H1 (cell line): ENCODE results near the gene CTIF. TPM values are rescaled to one million over a fixed set of nuclear protein-coding genes. Genes with fewer than 3 reads are reported as not detected.

Experiments used
- CTCF ChIA-PET: fragments of 300-600 bp; sonication (Branson Sonifier 250); formaldehyde crosslinking; loops from one replicate; lab custom pipeline; 2021; ENCODE audit not compliant: partially characterized antibody; lab: Charles Lee
- POLR2A ChIA-PET: fragments of 300-600 bp; sonication (Branson Sonifier 250); formaldehyde crosslinking; loops from one replicate; lab custom pipeline; 2021; ENCODE audit warnings: inconsistent platforms; ENCODE audit not compliant: partially characterized antibody; lab: Charles Lee
- DNase-seq, 2 experiments: peaks; one replicate each; pipeline versions ENCODE4 v3.0.0 to v3.0.0-alpha.2; 2010 to 2022; ENCODE audit warnings: low spot score in 2 of 2, low read depth in 1 of 2, mixed read lengths in 1 of 2
- FAIRE-seq: peaks from 2 replicates; lab custom pipeline; 2011; peaks lifted over from hg19 to GRCh38; lab: Jason Lieb, UNC
- H2AFZ ChIP-seq: 2 replicates; pipeline ENCODE4 v1.8.1; 2012; ENCODE audit warnings: low read length, inconsistent platforms
- H2AK5ac ChIP-seq: 2 replicates; pipeline ENCODE4 v1.6.1; 2013; ENCODE audit warnings: low read depth, low read length
- H2BK120ac ChIP-seq: replicated peaks from 2 replicates; pipeline ENCODE3; 2013; ENCODE audit warnings: low read depth, low read length, inconsistent platforms
- H2BK12ac ChIP-seq: 2 replicates; pipeline ENCODE4 v1.6.1; 2013; ENCODE audit warnings: low read depth, low read length
- H2BK15ac ChIP-seq: 2 replicates; pipeline ENCODE4 v1.6.1; 2013; ENCODE audit warnings: low read length
- H2BK20ac ChIP-seq: 2 replicates; pipeline ENCODE4 v1.6.1; 2013; ENCODE audit warnings: low read length
- H2BK5ac ChIP-seq: 2 replicates; pipeline ENCODE4 v1.6.1; 2013; ENCODE audit warnings: low read depth, low read length
- H3K14ac ChIP-seq: 2 replicates; pipeline ENCODE4 v1.6.1; 2013; ENCODE audit warnings: inconsistent platforms; ENCODE audit not compliant: insufficient read length
- H3K18ac ChIP-seq: 2 replicates; pipeline ENCODE4 v1.6.1; 2013; ENCODE audit warnings: low read length; ENCODE audit errors: extremely low read depth
- H3K23ac ChIP-seq: 2 replicates; pipeline ENCODE4 v1.6.1; 2013; ENCODE audit warnings: inconsistent platforms; ENCODE audit not compliant: insufficient read length
- H3K23me2 ChIP-seq: 2 replicates; pipeline ENCODE4 v1.6.1; 2013; ENCODE audit warnings: low read depth, low read length
- H3K27ac ChIP-seq: 2 replicates; pipeline ENCODE4 v1.6.1; 2011; ENCODE audit warnings: low read depth, low read length, inconsistent platforms
- H3K27me3 ChIP-seq, 4 experiments: replicated peaks in 1 of 4; 1 replicate in 1 of 4; 2 replicates in 3 of 4; pipeline versions ENCODE4 v1.6.1 to v1.8.1; 2011 to 2013; ENCODE audit warnings: low read length in 3 of 4, mild to moderate bottlenecking in 3 of 4, inconsistent platforms in 2 of 4, mixed read lengths in 2 of 4, moderate library complexity in 1 of 4; ENCODE audit not compliant: control insufficient read depth in 3 of 4, insufficient read depth in 3 of 4; ENCODE audit errors: extremely low read depth in 1 of 4
- H3K36me3 ChIP-seq, 4 experiments: 2 replicates each; pipeline versions ENCODE4 v1.6.1 to v1.8.1; 2011 to 2013; ENCODE audit warnings: mild to moderate bottlenecking in 4 of 4, low read length in 3 of 4, moderate library complexity in 2 of 4, control low read depth in 1 of 4, inconsistent platforms in 1 of 4; ENCODE audit not compliant: insufficient read depth in 4 of 4, control insufficient read depth in 2 of 4
- H3K4ac ChIP-seq: replicated peaks from 2 replicates; pipeline ENCODE3; 2013; ENCODE audit warnings: low read length, low read depth, mixed read lengths, inconsistent platforms; ENCODE audit not compliant: insufficient read length
- H3K4me1 ChIP-seq, 4 experiments: replicated peaks in 1 of 4; 1 replicate in 1 of 4; 2 replicates in 3 of 4; pipeline versions ENCODE4 v1.6.1 to v1.8.1; 2011 to 2013; ENCODE audit warnings: low read length in 3 of 4, inconsistent platforms in 2 of 4, mixed read lengths in 1 of 4; ENCODE audit not compliant: insufficient read depth in 4 of 4, control insufficient read depth in 3 of 4
- H3K4me2 ChIP-seq, 2 experiments: 2 replicates each; pipeline versions ENCODE4 v1.6.1 to v1.8.1; 2011 to 2013; ENCODE audit warnings: low read depth in 2 of 2, low read length in 2 of 2, control low read depth in 1 of 2, inconsistent platforms in 1 of 2, mild to moderate bottlenecking in 1 of 2; ENCODE audit not compliant: insufficient read depth in 1 of 2
- H3K4me3 ChIP-seq, 4 experiments: fragments of 200-600, 300-600 bp in 1 of 4; sonication (generic), shearing (Covaris generic), sonication (Bioruptor Twin) in 1 of 4; 2 replicates each; pipeline versions ENCODE4 v1.5.1 to v1.8.1; 2011 to 2016; ENCODE audit warnings: low read length in 4 of 4, low read depth in 3 of 4, control low read depth in 2 of 4, inconsistent platforms in 2 of 4, mild to moderate bottlenecking in 2 of 4, mixed read lengths in 1 of 4, moderate library complexity in 1 of 4; ENCODE audit not compliant: insufficient read depth in 2 of 4; ENCODE audit errors: extremely low read depth in 1 of 4
- H3K56ac ChIP-seq: replicated peaks from 2 replicates; pipeline ENCODE3; 2013; ENCODE audit warnings: low read depth, mild to moderate bottlenecking, mixed read lengths, low read length, inconsistent platforms; ENCODE audit not compliant: insufficient read length
- H3K79me1 ChIP-seq: 2 replicates; pipeline ENCODE4 v1.6.1; 2013; ENCODE audit warnings: low read depth, low read length, control low read depth
- H3K79me2 ChIP-seq, 2 experiments: 2 replicates each; pipeline versions ENCODE4 v1.6.1 to v1.8.1; 2012 to 2013; ENCODE audit warnings: low read length in 2 of 2, mild to moderate bottlenecking in 2 of 2, inconsistent platforms in 1 of 2; ENCODE audit not compliant: insufficient read depth in 2 of 2, control insufficient read depth in 1 of 2
- H3K9ac ChIP-seq, 4 experiments: replicated peaks in 1 of 4; 1 replicate in 1 of 4; 2 replicates in 3 of 4; pipeline versions ENCODE4 v1.6.1 to v1.8.1; 2011 to 2013; ENCODE audit warnings: low read depth in 3 of 4, low read length in 3 of 4, control low read depth in 2 of 4, mild to moderate bottlenecking in 2 of 4, moderate library complexity in 2 of 4, inconsistent platforms in 1 of 4; ENCODE audit errors: extremely low read depth in 1 of 4
- H3K9me3 ChIP-seq, 2 experiments: 2 replicates each; pipeline versions ENCODE4 v1.6.1 to v1.8.1; 2012 to 2013; ENCODE audit warnings: mild to moderate bottlenecking in 2 of 2, moderate library complexity in 2 of 2, control low read depth in 1 of 2, inconsistent platforms in 1 of 2, low read depth in 1 of 2, low read length in 1 of 2, mixed read lengths in 1 of 2; ENCODE audit not compliant: insufficient read depth in 2 of 2
- H4K20me1 ChIP-seq, 2 experiments: replicated peaks in 1 of 2; 2 replicates each; pipeline versions ENCODE3 to v1.8.1; 2011 to 2013; ENCODE audit warnings: inconsistent platforms in 2 of 2, low read length in 2 of 2, mild to moderate bottlenecking in 1 of 2; ENCODE audit not compliant: insufficient read depth in 2 of 2, control insufficient read depth in 1 of 2
- H4K5ac ChIP-seq: 2 replicates; pipeline ENCODE4 v1.6.1; 2013; ENCODE audit warnings: low read length, low read depth, mixed read lengths, inconsistent platforms; ENCODE audit not compliant: insufficient read length
- H4K8ac ChIP-seq: 2 replicates; pipeline ENCODE4 v1.8.0; 2013; ENCODE audit warnings: mild to moderate bottlenecking, moderate library complexity, low read length, inconsistent platforms; ENCODE audit not compliant: insufficient read depth; ENCODE audit errors: extremely low read depth
- H4K91ac ChIP-seq: replicated peaks from 2 replicates; pipeline ENCODE3; 2013; ENCODE audit warnings: low read length, mixed read lengths, inconsistent platforms; ENCODE audit not compliant: insufficient read length
- GABPA ChIP-seq: IDR thresholded peaks from 2 replicates; pipeline ENCODE4 v1.6.1; 2011; ENCODE audit warnings: mild to moderate bottlenecking, low read length, moderate library complexity, borderline replicate concordance; ENCODE audit not compliant: insufficient read depth
- PHF8 ChIP-seq: fragments of 200-600 bp; sonication (generic); conservative IDR thresholded peaks from 2 replicates; pipeline ENCODE4 v1.7.1; 2012; ENCODE audit warnings: low read depth, mild to moderate bottlenecking, inconsistent platforms, low read length, moderate library complexity
- USF2 ChIP-seq: IDR thresholded peaks from 2 replicates; pipeline ENCODE4 v1.6.1; 2011; ENCODE audit warnings: low read length, improper control_type of control experiment
- WGBS, 2 experiments: shearing (Covaris generic) in 1 of 2; methylation state at CpG; one replicate each; pipeline versions ENCODE4 v1.1.6 to v1.1.7; 2013 to 2015; ENCODE audit warnings: low lambda C conversion rate in 2 of 2, mixed read lengths in 2 of 2, inconsistent platforms in 1 of 2, low coverage in 1 of 2, missing lambda C conversion rate in 1 of 2; ENCODE audit not compliant: insufficient replicate concordance in 2 of 2, insufficient coverage in 1 of 2, insufficient read length in 1 of 2; ENCODE audit errors: extremely low coverage in 1 of 2, missing lambda C conversion rate in 1 of 2; 5-methylcytosine and 5-hydroxymethylcytosine counted together
- polyA plus RNA-seq, 7 experiments: library from polyadenylated mRNA; depleted of rRNA in 3 of 7; stranded (reverse) in 5 of 7; unstranded in 2 of 7; fragments of >200 nt in 5 of 7; fragments of 200-250 nt in 2 of 7; gene quantifications; 1 replicate in 5 of 7; 2 replicates in 1 of 7; 4 replicates in 1 of 7; pipeline versions ENCODE4 v1.2.1 to v1.2.3, GENCODE V29; 2011 to 2013; ENCODE audit warnings: missing spikeins in 2 of 7, mixed read lengths in 2 of 7
- total RNA-seq: library from RNA; stranded (reverse); fragmentation: NEBNext Ultra II Directional; extraction: Animal tissue kit (Norgen Biotek cat#: 25700); gene quantifications from 2 replicates; pipeline ENCODE4 v1.2.1, GENCODE V29; 2021

The CTIF gene
- total and polyA plus RNA-seq, 2 of the 8 experiments (the other 6 are each of a cell fraction or from before 2014, with no cell fraction given): 9.0 to 17.8 TPM

GRCh38 chr18:48678237-48679115, 139.6 kb downstream of the CTIF start:
- H4K5ac ChIP-seq: no peak overlapping the region
- H4K91ac ChIP-seq: no peak overlapping the region
- no peaks in the 10 kb centered on the region for H4K20me1 ChIP-seq
- H3K18ac ChIP-seq: no peak overlapping the region
- ChIA-PET POLR2A (interaction anchor here (0.7 kb wide), 1 partner anchor 218 kb away, joined by 3 read pairs; no protein-coding TSS in a partner anchor), CTCF (interaction anchor here (0.7 to 1.4 kb wide), 5 partner anchors 9 to 936 kb away, joined by 3 to 5 read pairs (median 4); no protein-coding TSS in a partner anchor)
- H2BK20ac ChIP-seq: no peak overlapping the region
- H3K27ac ChIP-seq: no peak overlapping the region
- no peak overlapping the region for H2BK5ac ChIP-seq
- H3K4me2 ChIP-seq: no peak overlapping the region
- H3K4ac ChIP-seq: no peak overlapping the region
- H3K79me2 ChIP-seq: no peaks in the 10 kb centered on the region
- H3K9ac ChIP-seq: no peak overlapping the region
- no peak overlapping the region for H2BK12ac ChIP-seq
- no peaks in the 10 kb centered on the region for H3K36me3 ChIP-seq
- FAIRE-seq (no peak), DNase-seq (no peak)
- H2BK15ac ChIP-seq: no peak overlapping the region
- no peak overlapping the region for H3K14ac ChIP-seq
- H3K56ac ChIP-seq: no peak overlapping the region
- H3K23me2 ChIP-seq: no peaks in the 10 kb centered on the region
- H2AFZ ChIP-seq: no peak overlapping the region
- H3K4me3 ChIP-seq: no peak overlapping the region
- no peak overlapping the region; the same call in 1 of the 2 replicates for H4K8ac ChIP-seq
- H3K23ac ChIP-seq: no peak overlapping the region
- no peaks in the 10 kb centered on the region for H3K9me3 ChIP-seq
- peaks cover 0 to 3% (median under 1%) of the 10 kb centered on the region in 4 experiments; a peak in 2 of 7 replicates for H3K4me1 ChIP-seq
- H2AK5ac ChIP-seq: no peak overlapping the region
- no peaks in the 10 kb centered on the region for H3K27me3 ChIP-seq
- H3K79me1 ChIP-seq: no peaks in the 10 kb centered on the region
- 95% methylated on average over 15 of the region's 16 CpGs; no CpG with 5 or more reads in 1 of the 2 experiments for WGBS, 2 experiments
- no peak overlapping the region for H2BK120ac ChIP-seq
- TF ChIP-seq PHF8: no peak
- TF ChIP-seq USF2: no peak
- no peak for TF ChIP-seq GABPA
